HG03039 (cell line): ENCODE results near the gene ZFY.
"Not testable (repeated sequence)": the region's sequence is repeated elsewhere in the genome, so short reads cannot be mapped to it uniquely, and the experiment has no call there.

ENCODE experiments used
- ATAC-seq: cut with Tn5 transposase; IDR thresholded peaks from one replicate; pipeline ENCODE4 v1.9.1; 2021; ENCODE audit warnings: mild to moderate bottlenecking, moderate library complexity; ENCODE audit not compliant: unreplicated experiment

Gene ZFY

GRCh38 chrY:2972708-2973107 is 37.5 kb downstream of the ZFY start:
- no peak for ATAC-seq

GRCh38 chrY:2973110-2973751 is 38.0 kb downstream of the ZFY start:
- ATAC-seq, result no peak

GRCh38 chrY:2979283-2979682 is 44.1 kb downstream of the ZFY start:
- ATAC-seq, result no peak

- no peak for ATAC-seq
These were observed 49.3 kb downstream of the ZFY start for GRCh38 chrY:2984491-2984890.

GRCh38 chrY:2987178-2987577 is 52.0 kb downstream of the ZFY start:
- not testable (repeated sequence) for ATAC-seq

GRCh38 chrY:2997369-2997768 is 62.2 kb downstream of the ZFY start:
- ATAC-seq, result not testable (repeated sequence)

GRCh38 chrY:3002190-3002589 is 67.0 kb downstream of the ZFY start:
- ATAC-seq, result no peak

- peak; percentile 41 for ATAC-seq
These were observed 67.7 kb downstream of the ZFY start for GRCh38 chrY:3002680-3003515.

- peak; percentile 22 for ATAC-seq
These were observed 68.3 kb downstream of the ZFY start for GRCh38 chrY:3003516-3003830.

- ATAC-seq, result no peak
These were observed 68.7 kb downstream of the ZFY start for GRCh38 chrY:3003846-3004245.

- ATAC-seq, result not testable (repeated sequence)
These were observed 70.8 kb downstream of the ZFY start for GRCh38 chrY:3006031-3006430.

GRCh38 chrY:3007967-3008366 is 72.8 kb downstream of the ZFY start:
- ATAC-seq, result no peak

- ATAC-seq, result no peak
These were observed 77.0 kb downstream of the ZFY start for GRCh38 chrY:3012226-3012625.

- ATAC-seq, result no peak
These were observed 81.4 kb downstream of the ZFY start for GRCh38 chrY:3016594-3016993.

GRCh38 chrY:3018546-3018945 is 83.4 kb downstream of the ZFY start:
- no peak for ATAC-seq

GRCh38 chrY:3019584-3019983 is 84.4 kb downstream of the ZFY start:
- ATAC-seq, result no peak

GRCh38 chrY:3021176-3021575 is 86.0 kb downstream of the ZFY start:
- ATAC-seq, result no peak

- no peak for ATAC-seq
These were observed 88.4 kb downstream of the ZFY start for GRCh38 chrY:3023606-3024005.

- ATAC-seq, result no peak
These were observed 90.2 kb downstream of the ZFY start for GRCh38 chrY:3025357-3025756.
